Thymus (tissue), 11 donors: ENCODE results near the gene ZNF813. TPM values are rescaled to one million over a fixed set of nuclear protein-coding genes. Genes with fewer than 3 reads are reported as not detected.

ENCODE experiments used
- DNase-seq, 9 donors: peaks; one replicate each; pipeline ENCODE4 v3.0.0-alpha.2; 2013; ENCODE audit warnings: low spot score in 9 of 9, low read depth in 6 of 9, missing footprints in 1 of 9
- H3K27ac ChIP-seq, 2 donors: one replicate each; pipeline ENCODE4 v1.5.1; 2013; ENCODE audit warnings: control low read depth in 1 of 2, low read depth in 1 of 2, low read length in 1 of 2, mild to moderate bottlenecking in 1 of 2, moderate library complexity in 1 of 2
- H3K27me3 ChIP-seq, 2 donors: one replicate each; pipeline ENCODE4 v1.5.1; 2013; ENCODE audit warnings: low read length in 1 of 2; ENCODE audit not compliant: control insufficient read depth in 2 of 2, insufficient read depth in 1 of 2
- H3K36me3 ChIP-seq, 2 donors: one replicate each; pipeline ENCODE4 v1.5.1; 2013; ENCODE audit warnings: low read length in 1 of 2, mild to moderate bottlenecking in 1 of 2, moderate library complexity in 1 of 2; ENCODE audit not compliant: control insufficient read depth in 2 of 2, insufficient read depth in 2 of 2
- H3K4me1 ChIP-seq, 2 donors: one replicate each; pipeline ENCODE4 v1.5.1; 2013; ENCODE audit warnings: low read length in 2 of 2; ENCODE audit not compliant: control insufficient read depth in 2 of 2, insufficient read depth in 2 of 2
- H3K4me3 ChIP-seq, 2 donors: one replicate each; pipeline ENCODE4 v1.5.1; 2013; ENCODE audit warnings: low read length in 2 of 2, control low read depth in 1 of 2, mild to moderate bottlenecking in 1 of 2
- H3K9me3 ChIP-seq, 2 donors: one replicate each; pipeline ENCODE4 v1.5.1; 2013; ENCODE audit warnings: low read length in 1 of 2, mild to moderate bottlenecking in 1 of 2; ENCODE audit not compliant: control insufficient read depth in 2 of 2, insufficient read depth in 1 of 2
- WGBS: extraction: QIAGEN DNeasy Blood & Tissue Kit; methylation state at CpG from one replicate; pipeline ENCODE4 v1.1.7; 2013; 5-methylcytosine and 5-hydroxymethylcytosine counted together
- polyA plus RNA-seq: library from polyadenylated mRNA; stranded (reverse); fragments of 200-250 nt; gene quantifications from one replicate; pipeline ENCODE4 v1.2.3, GENCODE V29; 2013
- total RNA-seq: library from RNA; stranded (reverse); fragments of 120-200 nt; gene quantifications from one replicate; pipeline ENCODE4 v1.2.4, GENCODE V29; 2013
- donor health status: healthy.

Gene ZNF813
- total and polyA plus RNA-seq, 2 donors: 2.5 to 4.6 TPM

GRCh38 chr19:53521373-53522202 is 54.1 kb downstream of the ZNF813 start:
- no peaks in the 10 kb centered on the region for H3K36me3 ChIP-seq
- H3K4me3 ChIP-seq: peak overlapping the region; percentile 64 to 72
- peak overlapping the region in 1 of 2 donors; percentile 67 for H3K27ac ChIP-seq
- H3K4me1 ChIP-seq: peaks cover 7 to 8% of the 10 kb centered on the region in 2 donors
- H3K9me3 ChIP-seq: peaks cover 0 to 12% of the 10 kb centered on the region in 2 donors
- WGBS: 22% methylated on average over 33 of the region's 33 CpGs
- H3K27me3 ChIP-seq: no peaks in the 10 kb centered on the region
- no peak for DNase-seq

DNA sequence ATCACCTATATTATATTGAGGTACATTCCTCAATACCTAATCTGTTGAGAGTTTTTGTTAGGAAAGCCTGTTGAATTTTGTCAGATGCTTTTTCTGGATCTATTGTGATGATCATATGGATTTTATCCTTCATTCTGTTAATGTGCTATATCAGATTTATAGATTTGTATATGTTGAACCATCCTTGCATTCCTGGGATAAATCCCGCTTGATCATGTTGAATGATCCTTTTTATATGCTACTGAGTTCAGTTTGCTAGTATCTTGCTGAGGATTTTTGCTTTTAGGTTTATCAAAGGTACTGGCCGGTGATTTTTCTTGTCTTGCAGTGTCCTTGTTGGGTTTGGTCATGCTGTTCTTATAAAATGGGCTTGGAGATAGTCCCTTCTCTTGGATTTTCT is 58.4 kb downstream of the ZNF813 start:
- no peaks in the 10 kb centered on the region for H3K36me3 ChIP-seq
- DNase-seq: no peak
- no peaks in the 10 kb centered on the region for H3K27me3 ChIP-seq
- peaks cover 0 to 4% of the 10 kb centered on the region in 2 donors for H3K9me3 ChIP-seq
- WGBS: 95% methylated on average over 2 of the region's 2 CpGs
- H3K4me3 ChIP-seq: no peak overlapping the region
- H3K4me1 ChIP-seq: peaks cover 7 to 8% of the 10 kb centered on the region in 2 donors
- no peak overlapping the region for H3K27ac ChIP-seq

DNA sequence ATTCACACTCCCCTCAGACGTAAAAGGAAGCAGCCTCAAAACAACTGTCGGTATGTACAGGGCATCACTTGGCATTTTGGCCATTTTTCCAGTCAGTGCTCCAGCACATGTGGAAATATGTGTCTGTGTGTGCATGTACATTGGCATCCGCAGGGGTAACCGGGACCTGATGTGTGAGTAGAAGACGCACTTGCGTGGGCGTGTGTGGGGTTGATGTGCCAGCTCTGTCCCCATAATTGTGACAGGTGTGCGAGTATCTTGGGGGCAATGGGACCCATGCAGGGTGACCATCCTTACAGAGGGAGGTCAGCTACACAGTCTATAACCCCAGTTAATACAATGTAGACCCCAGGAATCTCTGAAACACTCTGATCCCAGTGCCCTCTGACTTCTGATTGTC is 63.1 kb downstream of the ZNF813 start:
- H3K27ac ChIP-seq: no peak overlapping the region
- no peak overlapping the region for H3K4me3 ChIP-seq
- H3K36me3 ChIP-seq: no peaks in the 10 kb centered on the region
- DNase-seq: no peak
- H3K9me3 ChIP-seq: no peaks in the 10 kb centered on the region
- 90% methylated on average over 8 of the region's 8 CpGs for WGBS
- H3K4me1 ChIP-seq: no peaks in the 10 kb centered on the region
- H3K27me3 ChIP-seq: no peaks in the 10 kb centered on the region

GRCh38 chr19:53531457-53531856 is 63.9 kb downstream of the ZNF813 start:
- Histone ChIP-seq H3K36me3 (no peaks in the 10 kb centered on the region), H3K27me3 (no peaks in the 10 kb centered on the region)
- 97% methylated on average over 4 of the region's 4 CpGs for WGBS

DNA sequence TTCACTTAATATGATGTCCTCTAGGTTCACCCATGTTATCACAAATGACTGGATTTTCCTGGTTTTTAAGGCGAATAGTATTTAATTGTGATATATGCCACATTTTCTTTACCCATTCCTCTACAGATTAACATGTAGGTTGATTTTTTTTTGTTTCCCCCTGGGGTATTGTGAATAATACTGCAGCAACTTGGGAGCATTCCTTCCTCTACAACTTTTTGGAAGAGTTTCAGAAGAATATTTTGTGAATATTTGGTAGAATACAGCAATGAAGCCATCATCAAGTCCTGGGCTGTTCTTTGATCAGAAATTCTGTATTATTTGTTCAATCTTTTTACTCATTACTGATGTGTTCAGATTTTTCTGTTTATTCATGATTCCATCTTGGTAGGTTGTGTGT is 64.8 kb downstream of the ZNF813 start:
- Histone ChIP-seq H3K27ac (no peak overlapping the region), H3K27me3 (no peaks in the 10 kb centered on the region), H3K4me1 (peaks cover 0 to 4% of the 10 kb centered on the region in 2 donors), H3K9me3 (no peaks in the 10 kb centered on the region), H3K36me3 (no peaks in the 10 kb centered on the region), H3K4me3 (no peak overlapping the region)
- WGBS: 100% methylated on average over 1 of the region's 1 CpG
- DNase-seq: no peak

More at GRCh38 chr19:53531457-53531856, 63.9 kb downstream of the ZNF813 start:
- no peak for DNase-seq
- H3K4me3 ChIP-seq: no peak overlapping the region
- no peak overlapping the region for H3K27ac ChIP-seq
- H3K9me3 ChIP-seq: no peaks in the 10 kb centered on the region
- H3K4me1 ChIP-seq: no peaks in the 10 kb centered on the region

DNA sequence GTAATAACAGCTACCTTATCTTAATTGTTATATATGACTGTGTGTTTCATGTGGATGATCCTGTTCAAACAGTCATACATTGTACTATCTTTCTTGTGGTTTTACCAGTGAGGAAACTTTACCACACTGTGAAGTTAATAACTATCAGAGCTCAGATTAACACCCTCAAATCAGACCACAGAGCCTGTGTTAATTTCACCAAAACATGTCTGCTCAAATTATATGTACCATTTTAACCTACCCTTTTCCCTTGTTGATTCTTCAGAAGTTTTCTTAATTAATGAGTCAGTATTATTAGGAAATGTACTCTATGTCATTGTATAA is 68.7 kb downstream of the ZNF813 start:
- H3K27ac ChIP-seq: no peak overlapping the region
- no peak overlapping the region for H3K4me3 ChIP-seq
- H3K36me3 ChIP-seq: no peaks in the 10 kb centered on the region
- H3K9me3 ChIP-seq: no peaks in the 10 kb centered on the region
- no peaks in the 10 kb centered on the region for H3K27me3 ChIP-seq
- H3K4me1 ChIP-seq: peaks cover 0 to 4% of the 10 kb centered on the region in 2 donors
- no peak for DNase-seq

DNA sequence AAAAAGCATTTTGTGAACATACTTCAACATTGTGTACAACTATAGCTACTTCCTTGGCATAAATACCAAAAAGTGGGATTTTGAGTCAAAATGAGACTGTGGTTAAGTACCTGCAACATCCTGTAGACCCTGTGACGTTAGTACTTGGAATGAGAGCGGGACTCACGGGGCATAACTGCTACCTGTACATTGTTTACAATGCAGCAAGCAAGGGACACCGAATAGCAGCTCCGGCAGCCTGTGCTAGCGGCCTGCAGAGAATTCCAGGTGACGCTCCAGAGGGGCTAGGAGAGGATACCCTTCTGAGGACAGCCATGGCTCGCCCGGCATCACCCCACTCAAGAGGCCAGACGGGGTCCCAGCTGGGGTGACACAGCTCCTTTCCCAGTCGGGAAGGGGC is 69.6 kb downstream of the ZNF813 start:
- DNase-seq: no peak
- 64% methylated on average over 11 of the region's 11 CpGs for WGBS
- H3K4me1 ChIP-seq: peaks cover 0 to 4% of the 10 kb centered on the region in 2 donors
- H3K4me3 ChIP-seq: peak overlapping the region; percentile 60 to 65
- no peaks in the 10 kb centered on the region for H3K27me3 ChIP-seq
- H3K27ac ChIP-seq: peak overlapping the region; percentile 55 to 80
- H3K9me3 ChIP-seq: no peaks in the 10 kb centered on the region
- no peaks in the 10 kb centered on the region for H3K36me3 ChIP-seq

DNA sequence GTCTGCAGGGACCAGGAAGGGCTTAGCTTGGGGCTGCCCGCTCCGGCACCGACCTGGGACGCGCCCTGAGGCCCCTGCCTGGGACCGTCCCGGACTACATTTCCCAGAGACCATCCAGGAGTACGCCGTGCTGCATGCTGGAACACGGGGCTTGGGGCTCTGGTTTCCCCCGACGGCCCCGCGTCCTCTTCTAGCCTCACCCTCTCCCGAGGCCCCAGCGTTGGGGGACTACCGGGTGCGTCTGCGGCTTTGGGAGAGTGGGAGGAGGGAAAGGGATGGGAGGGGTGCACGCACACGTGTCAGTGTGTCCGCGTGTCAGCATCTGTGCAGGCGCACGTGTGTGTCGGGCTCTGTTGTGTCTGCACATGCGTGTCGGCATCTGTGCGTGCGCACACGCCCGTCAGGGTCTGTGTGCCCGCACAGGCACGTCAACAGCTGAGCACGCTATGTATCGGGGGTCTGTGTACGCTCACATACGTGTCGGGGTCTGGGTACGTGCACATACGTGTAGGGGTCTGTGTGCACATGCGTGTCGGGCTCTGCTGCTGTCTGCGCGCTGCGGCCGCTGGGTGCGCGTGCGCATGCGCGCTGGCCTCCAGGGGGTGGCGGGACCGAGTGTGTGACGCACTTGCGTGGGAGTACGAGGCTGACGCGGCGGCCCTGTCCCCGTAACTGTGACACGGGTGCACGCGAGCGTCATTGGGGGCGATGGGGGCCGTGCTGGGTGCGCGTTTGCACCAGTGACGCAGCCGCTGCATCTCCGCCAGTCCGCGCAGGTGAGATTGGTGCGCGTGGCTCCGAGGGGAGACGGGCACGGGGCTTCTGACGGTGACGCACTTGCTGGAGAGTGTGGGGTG is 70.2 kb downstream of the ZNF813 start, which contains the start of gene ZNF331:
ZNF331 (plus strand) TSS at position 625 of the 857 bp plus-strand sequence. CDS start 31,232 bp downstream, outside the sequence.
- H3K27me3 ChIP-seq: no peaks in the 10 kb centered on the region
- peak; percentile 60 to 87 (median 74) for DNase-seq
- H3K36me3 ChIP-seq: no peaks in the 10 kb centered on the region
- peaks cover 0 to 4% of the 10 kb centered on the region in 2 donors for H3K4me1 ChIP-seq
- H3K9me3 ChIP-seq: no peaks in the 10 kb centered on the region
- peak within 1 kb of the TSS; percentile 80 to 86 for H3K27ac ChIP-seq
- WGBS: 49% methylated on average over 81 of the region's 81 CpGs
- peak within 1 kb of the TSS; percentile 60 to 65 for H3K4me3 ChIP-seq
